ENCODE results near the gene STIM2.

- TF ChIP-seq CTCF (IDR thresholded peaks at IDR 0.05 in 4 of 5, conservative IDR thresholded peaks at IDR 0.05 in 1 of 5) (no peak), POLR2A (IDR thresholded peaks at IDR 0.05) (no peak)
These were observed 26.5 kb downstream of the STIM2 start for GRCh38 chr4:26887143-26887542.

All from gastrocnemius medialis (tissue), 4 donors.